ENCODE results near the gene EPB41L5.

- no peak for TF ChIP-seq TCF7 (IDR thresholded peaks at IDR 0.05; ENCODE audit: borderline replicate concordance)
- no peak for TF ChIP-seq GABPA (IDR thresholded peaks at IDR 0.05; ENCODE audit: low read depth)
- TF ChIP-seq HDAC2 (IDR thresholded peaks at IDR 0.05) = no peak
- TF ChIP-seq CHD4 (IDR thresholded peaks at IDR 0.05) = no peak
- no peak for TF ChIP-seq EP300 (IDR thresholded peaks at IDR 0.05; ENCODE audit: borderline replicate concordance in 1 of 2, control insufficient read depth in 1 of 2, low read depth in 2 of 2, low read length in 2 of 2)
- no peak for TF ChIP-seq REST (IDR thresholded peaks at IDR 0.05; ENCODE audit: low read depth, low read length)
- TF ChIP-seq SPI1 (IDR thresholded peaks at IDR 0.05; ENCODE audit: borderline replicate concordance, insufficient read depth, low read depth, low read length) = no peak
- TF ChIP-seq POLR2A (IDR thresholded peaks at IDR 0.05; ENCODE audit: low read depth, low read length) = no peak
- TF ChIP-seq TBL1XR1 (IDR thresholded peaks at IDR 0.05; ENCODE audit: low read depth, low read length) = no peak
- no peak for TF ChIP-seq CTCF (IDR thresholded peaks at IDR 0.05 in 2 of 3, conservative IDR thresholded peaks at IDR 0.05 in 1 of 3; ENCODE audit: control insufficient read depth in 2 of 3, extremely low read depth in 1 of 3, insufficient read depth in 1 of 3, low read depth in 3 of 3, low read length in 3 of 3)
Measured at GRCh38 chr2:120013597-120014223, 833 bp downstream of the EPB41L5 start.

All from GM12878 (cell line).